MCF 10A (cell line): ENCODE measurements around the gene CCDC121. TPM values are rescaled to one million over a fixed set of nuclear protein-coding genes. Genes with fewer than 3 reads are reported as not detected.

Experiments used
- BruUV-seq: library from RNA; stranded (reverse); fragments of 400-500 nt; replicated peaks from 2 replicates; lab custom pipeline; 2021; lab: Mats Ljungman, UMichigan
- CTCF ChIA-PET: fragments of 300-600 bp; sonication (Branson Sonifier 250); formaldehyde crosslinking; extraction: SDS; loops from one replicate; lab custom pipeline; 2021; ENCODE audit warnings: antibody characterized with exemption, inconsistent platforms; lab: Yijun Ruan, JAX
- POLR2A ChIA-PET: fragments of 300-600, 350-650 bp; sonication (Branson Sonifier 250); formaldehyde crosslinking; extraction: SDS; loops from one replicate; lab custom pipeline; 2020; ENCODE audit warnings: antibody characterized with exemption, inconsistent platforms; lab: Yijun Ruan, JAX
- DNase-seq: peaks from one replicate; pipeline ENCODE4 v3.0.0-alpha.2; 2018; ENCODE audit not compliant: unreplicated experiment
- H3K27ac Mint-ChIP-seq: one replicate; pipeline ENCODE4 v1.8.0; 2022; ENCODE audit warnings: mild to moderate bottlenecking, low read depth, mixed read lengths; ENCODE audit not compliant: unreplicated experiment
- H3K27me3 Mint-ChIP-seq: one replicate; pipeline ENCODE4 v1.8.0; 2022; ENCODE audit warnings: mixed read lengths; ENCODE audit not compliant: insufficient read depth, unreplicated experiment
- H3K36me3 Mint-ChIP-seq: one replicate; pipeline ENCODE4 v1.8.0; 2022; ENCODE audit warnings: mild to moderate bottlenecking, moderate library complexity, mixed read lengths; ENCODE audit not compliant: insufficient read depth, unreplicated experiment
- H3K4me1 Mint-ChIP-seq: one replicate; pipeline ENCODE4 v1.8.0; 2022; ENCODE audit warnings: mixed read lengths; ENCODE audit not compliant: insufficient read depth, unreplicated experiment
- H3K4me3 Mint-ChIP-seq: one replicate; pipeline ENCODE4 v1.8.0; 2022; ENCODE audit warnings: mild to moderate bottlenecking, moderate library complexity, mixed read lengths; ENCODE audit not compliant: unreplicated experiment
- H3K9me3 Mint-ChIP-seq: one replicate; pipeline ENCODE4 v1.8.0; 2022; ENCODE audit warnings: mixed read lengths; ENCODE audit not compliant: unreplicated experiment
- intact Hi-C: fragments of 100-400 bp; cut with micrococcal nuclease; formaldehyde crosslinking; loops from 2 replicates; pipeline ENCODE4 v1.14.1; 2022
- total RNA-seq: library from RNA; stranded (reverse); gene quantifications from 2 replicates; pipeline ENCODE4 v1.2.3, GENCODE V29; 2022
- TF ChIP-seq, protein P1 (sequence below): fragments of 200-600 bp; IDR thresholded peaks from one replicate; pipeline ENCODE4 v1.8.0; 2022; ENCODE audit warnings: antibody characterized with exemption, mild to moderate bottlenecking; ENCODE audit not compliant: unreplicated experiment

The CCDC121 gene
- total RNA-seq, 1 experiment from 2014 or later: 0.61 TPM

DNA sequence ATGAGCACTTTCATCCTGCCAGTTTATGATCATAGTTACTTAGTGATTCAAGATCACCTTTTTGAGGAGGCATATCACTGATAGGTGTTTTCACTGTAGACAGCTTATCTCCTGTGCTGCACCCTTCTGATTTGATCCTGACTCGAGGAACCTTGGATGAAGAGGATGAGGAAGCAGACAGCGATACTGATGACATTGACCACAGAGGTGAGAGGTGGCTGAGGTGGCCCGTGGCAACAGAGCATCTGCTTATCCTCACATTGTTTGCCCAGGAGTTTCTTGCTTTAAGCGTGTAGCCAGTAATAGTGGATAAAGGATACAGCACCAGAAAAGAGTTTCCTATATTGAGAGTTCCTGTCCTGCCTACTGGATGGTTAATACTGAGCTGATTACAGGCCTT, 18.9 kb upstream of the CCDC121 start:
- Mint-ChIP-seq H3K4me1 (peaks cover 4% of the 10 kb centered on the region), H3K27me3 (no peaks in the 10 kb centered on the region), H3K36me3 (peaks cover 75% of the 10 kb centered on the region), H3K27ac (peak overlapping the region; percentile 51), H3K9me3 (no peaks in the 10 kb centered on the region), H3K4me3 (no peak overlapping the region)
- TF ChIP-seq, protein P1, sequence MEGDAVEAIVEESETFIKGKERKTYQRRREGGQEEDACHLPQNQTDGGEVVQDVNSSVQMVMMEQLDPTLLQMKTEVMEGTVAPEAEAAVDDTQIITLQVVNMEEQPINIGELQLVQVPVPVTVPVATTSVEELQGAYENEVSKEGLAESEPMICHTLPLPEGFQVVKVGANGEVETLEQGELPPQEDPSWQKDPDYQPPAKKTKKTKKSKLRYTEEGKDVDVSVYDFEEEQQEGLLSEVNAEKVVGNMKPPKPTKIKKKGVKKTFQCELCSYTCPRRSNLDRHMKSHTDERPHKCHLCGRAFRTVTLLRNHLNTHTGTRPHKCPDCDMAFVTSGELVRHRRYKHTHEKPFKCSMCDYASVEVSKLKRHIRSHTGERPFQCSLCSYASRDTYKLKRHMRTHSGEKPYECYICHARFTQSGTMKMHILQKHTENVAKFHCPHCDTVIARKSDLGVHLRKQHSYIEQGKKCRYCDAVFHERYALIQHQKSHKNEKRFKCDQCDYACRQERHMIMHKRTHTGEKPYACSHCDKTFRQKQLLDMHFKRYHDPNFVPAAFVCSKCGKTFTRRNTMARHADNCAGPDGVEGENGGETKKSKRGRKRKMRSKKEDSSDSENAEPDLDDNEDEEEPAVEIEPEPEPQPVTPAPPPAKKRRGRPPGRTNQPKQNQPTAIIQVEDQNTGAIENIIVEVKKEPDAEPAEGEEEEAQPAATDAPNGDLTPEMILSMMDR: no peak
- DNase-seq: no peak
- CTCF ChIA-PET: interaction anchor here (0.6 to 1.6 kb wide), 3 partner anchors 35 to 1293 kb away, joined by 3 to 5 read pairs (median 3); no protein-coding TSS in a partner anchor
- POLR2A ChIA-PET: interaction anchor here (0.7 to 2.4 kb wide), 4 partner anchors 8 to 158 kb away, joined by 3 to 7 read pairs (median 4); partner anchors contain the start of genes IFT172, SLC4A1AP and SUPT7L
- intact Hi-C loops: no loop called here
- no TSS peak for BruUV-seq

DNA sequence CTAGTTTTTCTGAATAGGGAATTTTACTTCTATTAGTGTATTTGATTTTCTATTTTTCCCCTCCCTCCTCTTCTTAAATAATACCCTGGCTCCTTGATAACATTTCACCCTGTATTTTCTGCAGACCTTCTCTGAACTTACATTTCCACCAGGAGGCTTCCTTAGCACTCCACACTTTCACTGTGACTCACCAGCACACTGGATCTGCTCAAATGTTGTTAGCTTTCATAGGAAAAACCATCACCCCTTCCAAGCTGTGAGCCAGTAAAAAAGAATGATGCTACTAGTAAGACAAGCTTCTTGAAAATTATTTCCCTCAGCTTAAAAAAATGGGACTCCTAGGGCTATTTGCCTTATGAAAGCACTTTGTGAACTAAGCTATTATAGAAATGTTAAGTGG, 18.5 kb upstream of the CCDC121 start:
- Mint-ChIP-seq H3K4me3 (no peak overlapping the region), H3K4me1 (no peaks in the 10 kb centered on the region), H3K9me3 (no peaks in the 10 kb centered on the region), H3K27ac (no peak overlapping the region), H3K36me3 (peaks cover 77% of the 10 kb centered on the region), H3K27me3 (no peaks in the 10 kb centered on the region)
- CTCF ChIA-PET: interaction anchor here (1.0 kb wide), 1 partner anchor 36 kb away, joined by 3 read pairs; no protein-coding TSS in a partner anchor
- BruUV-seq: no TSS peak
- no peak for DNase-seq
- POLR2A ChIA-PET: interaction anchor here (0.6 to 2.4 kb wide), 5 partner anchors 9 to 157 kb away, joined by 3 to 7 read pairs (median 3); partner anchors contain the start of genes IFT172, SLC4A1AP and SUPT7L
- TF ChIP-seq, protein P1: no peak
- intact Hi-C loops: no loop called here

DNA sequence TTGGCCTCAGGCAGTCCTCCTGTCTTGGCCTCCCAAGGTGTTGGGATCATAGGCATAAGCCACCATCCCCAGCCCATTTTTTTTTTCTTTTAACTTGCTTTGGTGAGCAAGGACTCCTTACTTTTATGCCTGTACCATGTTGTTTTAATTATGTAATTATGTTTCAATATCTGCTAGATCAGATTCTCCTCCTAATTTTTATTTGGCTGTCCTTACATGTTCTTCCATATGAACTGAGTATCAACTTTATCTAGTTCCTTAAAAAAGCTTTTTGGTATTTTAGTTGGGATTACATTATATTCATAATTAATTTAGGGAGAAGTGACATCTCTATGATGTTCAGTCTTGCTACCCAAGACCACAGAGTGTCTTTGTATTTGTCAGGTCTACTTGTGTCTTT, 16.4 kb upstream of the CCDC121 start:
- intact Hi-C loops: no loop called here

DNA sequence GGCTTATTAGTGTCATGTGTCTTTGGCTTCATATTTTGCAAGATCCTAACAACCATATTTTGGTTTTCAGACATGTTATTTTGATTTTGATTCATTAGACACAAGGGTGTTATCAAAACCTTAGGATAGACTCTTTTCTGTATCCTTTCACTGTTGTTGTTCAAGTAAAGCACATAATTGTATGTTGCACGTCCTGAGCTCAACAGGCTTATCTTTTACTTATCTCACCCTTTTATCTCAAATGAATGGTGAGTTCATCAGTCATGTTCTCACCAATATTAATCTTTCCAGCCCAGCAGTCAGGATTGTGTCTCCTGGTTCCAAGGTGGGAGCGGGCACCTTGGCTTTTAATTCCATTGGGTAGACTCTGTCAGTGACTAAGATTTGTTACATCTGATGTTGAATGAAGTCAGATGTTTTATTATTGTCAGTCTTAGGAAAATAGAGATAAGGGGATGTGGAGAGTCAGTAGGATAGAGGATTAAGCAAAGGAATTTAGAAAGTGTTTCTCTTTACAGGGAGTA, 12.0 kb upstream of the CCDC121 start:
- Mint-ChIP-seq H3K27me3 (no peaks in the 10 kb centered on the region), H3K27ac (no peak overlapping the region), H3K9me3 (no peaks in the 10 kb centered on the region), H3K4me3 (no peak overlapping the region), H3K36me3 (peaks cover 70% of the 10 kb centered on the region), H3K4me1 (no peaks in the 10 kb centered on the region)
- DNase-seq: no peak
- ChIA-PET CTCF (no interaction called here), POLR2A (interaction anchor here (1.4 to 1.6 kb wide), 3 partner anchors 8 to 23 kb away, joined by 4 to 6 read pairs (median 5); partner anchors contain the start of genes CCDC121, GPN1, SLC4A1AP and SUPT7L)
- intact Hi-C loops: no loop called here
- TF ChIP-seq, protein P1: no peak
- BruUV-seq: no TSS peak

More for the DNA sequence above, 16.4 kb upstream of the CCDC121 start:
- POLR2A ChIA-PET: interaction anchor here (0.7 kb wide), 1 partner anchor 239 kb away, joined by 3 read pairs; no protein-coding TSS in a partner anchor
- H3K9me3 Mint-ChIP-seq: no peaks in the 10 kb centered on the region
- DNase-seq: no peak
- TF ChIP-seq, protein P1: no peak
- CTCF ChIA-PET: interaction anchor here (0.6 to 1.7 kb wide), 3 partner anchors 9 to 210 kb away, joined by 3 to 4 read pairs (median 4); no protein-coding TSS in a partner anchor
- no peaks in the 10 kb centered on the region for H3K27me3 Mint-ChIP-seq
- H3K36me3 Mint-ChIP-seq: peaks cover 75% of the 10 kb centered on the region
- no peak overlapping the region for H3K4me3 Mint-ChIP-seq
- no TSS peak for BruUV-seq
- H3K4me1 Mint-ChIP-seq: no peaks in the 10 kb centered on the region
- H3K27ac Mint-ChIP-seq: no peak overlapping the region
